B cell (primary cell): ENCODE data around the gene NOC4L. TPM values are rescaled to one million over a fixed set of nuclear protein-coding genes. Genes with fewer than 3 reads are reported as not detected.

Experiments used
- ATAC-seq: fragments of 200-7000 bp; cut with Tn5 transposase; one replicate; pipeline ENCODE4 v1.10.0; 2021; ENCODE audit warnings: low read depth, mild to moderate bottlenecking, moderate number of reproducible peaks, moderate library complexity
- CTCF ChIA-PET: fragments of 350-600 bp; sonication (Branson Sonifier 250); formaldehyde crosslinking; loops from one replicate; lab custom pipeline; 2021; ENCODE audit warnings: antibody characterized with exemption, inconsistent platforms; lab: Charles Lee
- POLR2A ChIA-PET: fragments of 350-600 bp; sonication (Branson Sonifier 250); formaldehyde crosslinking; loops from one replicate; lab custom pipeline; 2021; ENCODE audit warnings: antibody characterized with exemption; lab: Charles Lee
- DNase-seq: peaks from one replicate; pipeline ENCODE4 v3.0.0; 2013
- H2AFZ ChIP-seq: 2 replicates; pipeline ENCODE4 v1.6.1; 2012; ENCODE audit warnings: mild to moderate bottlenecking, low read depth, low read length; ENCODE audit not compliant: insufficient read depth, poor library complexity, severe bottlenecking
- H3K27ac ChIP-seq, 2 donors: 1 replicate in 1 of 2; 2 replicates in 1 of 2; pipeline ENCODE4 v1.5.1; 2012 to 2013; ENCODE audit warnings: low read length in 2 of 2, mild to moderate bottlenecking in 2 of 2, moderate library complexity in 1 of 2
- H3K27me3 ChIP-seq, 4 experiments: fragments of 200-600 bp in 1 of 4; sonication (generic) in 1 of 4; replicated peaks in 1 of 4; 1 replicate in 2 of 4; 2 replicates in 2 of 4; pipeline versions ENCODE4 v1.6.1 to v1.7.0; 2013 to 2016; ENCODE audit warnings: low read length in 3 of 4, mild to moderate bottlenecking in 2 of 4, mixed read lengths in 1 of 4, moderate library complexity in 1 of 4; ENCODE audit not compliant: insufficient read depth in 4 of 4, control insufficient read depth in 3 of 4; ENCODE audit errors: control extremely low read depth in 1 of 4
- H3K36me3 ChIP-seq, 2 experiments: replicated peaks in 1 of 2; 1 replicate in 1 of 2; 2 replicates in 1 of 2; pipeline versions ENCODE4 v1.6.1 to v1.7.1; 2013; ENCODE audit warnings: low read length in 1 of 2; ENCODE audit not compliant: insufficient read depth in 2 of 2, control insufficient read depth in 1 of 2; ENCODE audit errors: control extremely low read depth in 1 of 2, extremely low read depth in 1 of 2
- H3K4me1 ChIP-seq, 2 donors: fragments of 200-600 bp in 1 of 2; sonication (generic) in 1 of 2; 1 replicate in 1 of 2; 2 replicates in 1 of 2; pipeline versions ENCODE4 v1.5.1 to v1.6.1; 2013 to 2017; ENCODE audit warnings: low read length in 2 of 2; ENCODE audit not compliant: control insufficient read depth in 2 of 2, insufficient read depth in 2 of 2
- H3K4me2 ChIP-seq: replicated peaks from 2 replicates; pipeline ENCODE3; 2012; ENCODE audit warnings: mild to moderate bottlenecking, low read depth, low read length; ENCODE audit not compliant: poor library complexity, severe bottlenecking
- H3K4me3 ChIP-seq, 5 experiments: fragments of 200-600 bp in 1 of 5; sonication (generic) in 1 of 5; 1 replicate in 3 of 5; 2 replicates in 2 of 5; pipeline versions ENCODE4 v1.5.1 to v1.7.0; 2011 to 2016; ENCODE audit warnings: low read length in 4 of 5, mild to moderate bottlenecking in 4 of 5, low read depth in 2 of 5, control low read depth in 1 of 5, moderate library complexity in 1 of 5; ENCODE audit not compliant: insufficient read depth in 1 of 5; ENCODE audit errors: control extremely low read depth in 1 of 5, extremely low read depth in 1 of 5
- H3K79me2 ChIP-seq: fragments of 200-600 bp; sonication (generic); one replicate; pipeline ENCODE4 v1.6.0; 2016; ENCODE audit warnings: low read length; ENCODE audit not compliant: control insufficient read depth, insufficient read depth
- H3K9ac ChIP-seq: fragments of 200-600 bp; sonication (generic); 2 replicates; pipeline ENCODE4 v1.6.1; 2017; ENCODE audit warnings: mild to moderate bottlenecking, low read length, moderate library complexity
- H3K9me3 ChIP-seq, 3 donors: one replicate each; pipeline versions ENCODE4 v1.6.1 to v1.7.1; 2013; ENCODE audit warnings: low read length in 2 of 3; ENCODE audit not compliant: control insufficient read depth in 2 of 3, insufficient read depth in 1 of 3; ENCODE audit errors: control extremely low read depth in 1 of 3
- H4K20me1 ChIP-seq: 2 replicates; pipeline ENCODE4 v1.6.0; 2012; ENCODE audit warnings: mild to moderate bottlenecking, low read length; ENCODE audit not compliant: insufficient read depth, control insufficient read depth, poor library complexity, severe bottlenecking
- H3K27ac Mint-ChIP-seq: one replicate; pipeline ENCODE4 v1.8.0; 2021; ENCODE audit warnings: mixed read lengths
- H3K27me3 Mint-ChIP-seq: one replicate; pipeline ENCODE4 v1.8.0; 2021; ENCODE audit warnings: mixed read lengths
- H3K4me1 Mint-ChIP-seq: one replicate; pipeline ENCODE4 v1.8.0; 2021; ENCODE audit warnings: mixed read lengths
- H3K4me3 Mint-ChIP-seq: one replicate; pipeline ENCODE4 v1.8.0; 2021; ENCODE audit warnings: mixed read lengths
- H3K9me3 Mint-ChIP-seq: one replicate; pipeline ENCODE4 v1.8.0; 2022; ENCODE audit warnings: mixed read lengths; ENCODE audit not compliant: insufficient read depth
- CTCF ChIP-seq: fragments of 200-600 bp; IDR thresholded peaks from one replicate; pipeline ENCODE4 v1.8.0; 2022; ENCODE audit warnings: antibody characterized with exemption, mild to moderate bottlenecking
- EZH2 ChIP-seq: IDR thresholded peaks from 2 replicates; pipeline ENCODE4 v1.6.1; 2012; ENCODE audit warnings: borderline replicate concordance, low read depth, mild to moderate bottlenecking, moderate library complexity, low read length; ENCODE audit not compliant: insufficient read depth, poor library complexity, severe bottlenecking
- WGBS: methylation state at CpG from one replicate; pipeline ENCODE4 v1.1.5; 2013; ENCODE audit warnings: missing lambda C conversion rate; ENCODE audit not compliant: insufficient coverage; 5-methylcytosine and 5-hydroxymethylcytosine counted together
- intact Hi-C: fragments of 100-400 bp; cut with micrococcal nuclease; formaldehyde crosslinking; loops from one replicate; pipeline ENCODE4 v1.10.0; 2022
- polyA plus RNA-seq: library from polyadenylated mRNA; depleted of rRNA; stranded (reverse); fragments of >200 nt; gene quantifications from 2 replicates; pipeline ENCODE4 v1.2.3, GENCODE V29; 2012
- total RNA-seq, 2 donors: library from RNA; stranded (reverse); fragments of 120-200 nt in 1 of 2; gene quantifications; 1 replicate in 1 of 2; 2 replicates in 1 of 2; pipeline versions ENCODE4 v1.2.3 to v1.2.4, GENCODE V29; 2013 to 2022

The NOC4L gene
- total and polyA plus RNA-seq, 2 donors (not counting 1 experiment from before 2014, with no cell fraction given) = 13.1 to 21.9 TPM

DNA sequence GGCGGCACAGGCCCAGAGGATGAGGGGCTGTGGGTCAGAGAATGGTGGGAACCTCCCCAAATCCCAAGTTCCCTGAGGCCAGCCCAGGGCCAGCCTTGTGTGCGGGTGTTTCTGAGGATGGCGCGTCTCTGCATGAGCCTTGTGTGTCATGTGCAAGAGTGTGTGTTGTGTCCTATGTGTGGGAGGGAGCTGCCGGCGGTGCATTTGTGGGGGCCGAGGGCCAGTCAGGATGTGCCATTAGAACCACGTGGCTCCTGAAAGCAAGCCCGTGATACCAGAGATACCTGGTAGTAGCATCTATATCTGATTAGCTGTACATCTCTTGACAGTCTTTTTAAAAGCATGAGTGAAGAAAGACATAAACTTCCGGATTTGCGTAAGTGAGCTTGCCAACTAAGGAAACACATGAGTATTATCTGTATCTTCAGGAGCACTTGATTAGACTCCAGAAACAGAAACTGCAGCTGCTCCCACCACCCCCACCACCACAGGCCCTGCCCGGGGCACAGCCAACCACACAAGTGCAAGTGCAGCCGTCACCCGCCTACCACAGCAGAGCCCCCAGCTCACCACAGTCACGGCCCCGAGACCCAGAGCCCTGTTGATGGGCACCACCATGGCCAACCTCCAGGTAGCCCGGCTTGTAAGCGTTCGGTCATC lies 19.4 kb upstream of the NOC4L start:
- ChIA-PET CTCF (interaction anchor here (1.1 kb wide), 1 partner anchor 29 kb away, joined by 3 read pairs; no protein-coding TSS in a partner anchor), POLR2A (no interaction called here)
- Mint-ChIP-seq H3K4me3 (no peak overlapping the region), H3K27ac (no peak overlapping the region), H3K9me3 (peaks cover 2% of the 10 kb centered on the region), H3K27me3 (no peaks in the 10 kb centered on the region), H3K4me1 (no peaks in the 10 kb centered on the region)
- Histone ChIP-seq H3K4me2 (no peak overlapping the region), H3K27ac (no peak overlapping the region), H3K4me3 (no peak overlapping the region), H3K9me3 (peaks cover 0 to 3% (median 0%) of the 10 kb centered on the region in 3 donors), H2AFZ (no peak overlapping the region), H3K9ac (no peak overlapping the region), H3K36me3 (peaks cover 0 to 42% of the 10 kb centered on the region in 2 experiments), H3K27me3 (no peaks in the 10 kb centered on the region), H3K4me1 (no peaks in the 10 kb centered on the region), H3K79me2 (peaks cover 6% of the 10 kb centered on the region), H4K20me1 (no peaks in the 10 kb centered on the region)
- intact Hi-C loops = no loop called here
- TF ChIP-seq EZH2 = no peak
- TF ChIP-seq CTCF = no peak
- WGBS = 100% methylated on average over 10 of the region's 19 CpGs
- ATAC-seq (no peak), DNase-seq (no peak)

DNA sequence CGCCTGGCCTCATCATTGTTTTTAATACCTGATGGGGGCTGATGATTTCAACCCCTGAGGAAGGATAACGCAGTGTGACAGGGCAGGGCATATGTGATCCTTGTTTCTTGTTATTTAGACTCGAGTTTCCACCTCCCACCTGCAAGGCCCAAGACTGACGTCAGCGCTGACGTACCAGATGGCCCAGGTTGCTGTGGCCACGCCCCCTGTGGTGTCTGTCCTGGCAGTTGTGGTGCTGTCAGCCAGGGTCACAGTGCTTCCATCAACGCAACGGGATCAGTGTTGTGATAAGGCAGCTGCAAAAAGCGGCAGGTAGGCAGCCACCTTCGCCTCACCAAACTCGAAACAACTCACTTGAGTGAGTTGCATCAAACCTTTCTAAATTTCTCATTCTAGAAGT lies 18.5 kb upstream of the NOC4L start:
- Histone ChIP-seq H3K27me3 (no peaks in the 10 kb centered on the region), H3K36me3 (peaks cover 0 to 39% of the 10 kb centered on the region in 2 experiments), H3K27ac (no peak overlapping the region), H3K79me2 (peaks cover 6% of the 10 kb centered on the region), H3K9ac (no peak overlapping the region), H3K4me2 (no peak overlapping the region), H2AFZ (no peak overlapping the region), H3K4me3 (no peak overlapping the region), H3K9me3 (peaks cover 0 to 3% (median 0%) of the 10 kb centered on the region in 3 donors), H4K20me1 (no peaks in the 10 kb centered on the region), H3K4me1 (no peaks in the 10 kb centered on the region)
- H3K4me1 Mint-ChIP-seq = no peaks in the 10 kb centered on the region
- TF ChIP-seq EZH2 = no peak
- TF ChIP-seq CTCF = no peak
- DNase-seq (no peak), ATAC-seq (no peak)
- H3K4me3 Mint-ChIP-seq = no peak overlapping the region
- H3K9me3 Mint-ChIP-seq = peaks cover 2% of the 10 kb centered on the region
- 98% methylated on average over 10 of the region's 12 CpGs for WGBS
- H3K27ac Mint-ChIP-seq = no peak overlapping the region
- H3K27me3 Mint-ChIP-seq = no peaks in the 10 kb centered on the region
- CTCF ChIA-PET = no interaction called here
- POLR2A ChIA-PET = no interaction called here
- intact Hi-C loops = no loop called here
